ENCODE data around the gene KIF6.
"Not testable (repeated sequence)": the region's sequence is repeated elsewhere in the genome, so short reads cannot be mapped to it uniquely, and the experiment has no call there.

KIF6 gene

GRCh38 chr6:39287601-39288000 lies 437.6 kb downstream of the KIF6 start:
- no peak for DNase-seq
- Histone ChIP-seq H3K4me1 (ENCODE audit: low read length) (no peaks in the 10 kb centered on the region), H3K9ac (ENCODE audit: low read length) (no peak overlapping the region), H3K27me3 (replicated peaks; ENCODE audit: insufficient read depth, low read length) (no peaks in the 10 kb centered on the region), H3K4me3 (ENCODE audit: low read length) (no peak overlapping the region), H3K9me2 (replicated peaks; ENCODE audit: insufficient read depth, low read length) (no peaks in the 10 kb centered on the region), H4K20me1 (ENCODE audit: insufficient read depth, low read length) (no peaks in the 10 kb centered on the region), H3K9me3 (replicated peaks; ENCODE audit: insufficient read depth, low read length) (no peaks in the 10 kb centered on the region), H3K79me2 (ENCODE audit: low read length) (no peaks in the 10 kb centered on the region), H3K27ac (ENCODE audit: low read length) (no peak overlapping the region), H3F3A (ENCODE audit: insufficient read depth, low read length) (no peaks in the 10 kb centered on the region), H3K36me3 (replicated peaks; ENCODE audit: insufficient read depth, low read length) (no peaks in the 10 kb centered on the region), H2AFZ (ENCODE audit: low read length) (no peak overlapping the region), H3K4me2 (ENCODE audit: low read depth, low read length) (no peak overlapping the region)
- TF ChIP-seq EZH2phosphoT487 (IDR thresholded peaks at IDR 0.05; ENCODE audit: low read length) (no peak), EZH2 (optimal IDR thresholded peaks at IDR 0.05; ENCODE audit: low read depth, low read length) (no peak), CTCF (IDR thresholded peaks at IDR 0.05; ENCODE audit: low read length) (no peak)

- not testable (repeated sequence) for H3K4me1 ChIP-seq (ENCODE audit: low read length); H3F3A ChIP-seq (ENCODE audit: insufficient read depth, low read length); H3K27me3 ChIP-seq (replicated peaks; ENCODE audit: insufficient read depth, low read length); H2AFZ ChIP-seq (ENCODE audit: low read length); H3K79me2 ChIP-seq (ENCODE audit: low read length); H4K20me1 ChIP-seq (ENCODE audit: insufficient read depth, low read length); H3K27ac ChIP-seq (ENCODE audit: low read length); DNase-seq; H3K9me3 ChIP-seq (replicated peaks; ENCODE audit: insufficient read depth, low read length); H3K4me3 ChIP-seq (ENCODE audit: low read length); H3K9me2 ChIP-seq (replicated peaks; ENCODE audit: insufficient read depth, low read length); H3K9ac ChIP-seq (ENCODE audit: low read length); H3K4me2 ChIP-seq (ENCODE audit: low read depth, low read length); H3K36me3 ChIP-seq (replicated peaks; ENCODE audit: insufficient read depth, low read length)
Observed at GRCh38 chr6:39286596-39286995, 438.6 kb downstream of the KIF6 start.

GRCh38 chr6:39282774-39283173 lies 442.4 kb downstream of the KIF6 start:
- H3K79me2 ChIP-seq (ENCODE audit: low read length) = no peaks in the 10 kb centered on the region
- H3K4me2 ChIP-seq (ENCODE audit: low read depth, low read length) = no peak overlapping the region
- H3K36me3 ChIP-seq (replicated peaks; ENCODE audit: insufficient read depth, low read length) = no peaks in the 10 kb centered on the region
- TF ChIP-seq EZH2 (optimal IDR thresholded peaks at IDR 0.05; ENCODE audit: low read depth, low read length) (no peak), EZH2phosphoT487 (IDR thresholded peaks at IDR 0.05; ENCODE audit: low read length) (no peak), CTCF (IDR thresholded peaks at IDR 0.05; ENCODE audit: low read length) (no peak)
- H3K27ac ChIP-seq (ENCODE audit: low read length) = no peak overlapping the region
- DNase-seq = no peak
- H3K9me2 ChIP-seq (replicated peaks; ENCODE audit: insufficient read depth, low read length) = no peaks in the 10 kb centered on the region
- H3K9me3 ChIP-seq (replicated peaks; ENCODE audit: insufficient read depth, low read length) = no peaks in the 10 kb centered on the region
- no peaks in the 10 kb centered on the region for H4K20me1 ChIP-seq (ENCODE audit: insufficient read depth, low read length)
- no peaks in the 10 kb centered on the region for H3K27me3 ChIP-seq (replicated peaks; ENCODE audit: insufficient read depth, low read length)
- no peak overlapping the region for H3K9ac ChIP-seq (ENCODE audit: low read length)
- H3K4me1 ChIP-seq (ENCODE audit: low read length) = no peaks in the 10 kb centered on the region
- no peak overlapping the region for H2AFZ ChIP-seq (ENCODE audit: low read length)
- H3F3A ChIP-seq (ENCODE audit: insufficient read depth, low read length) = no peaks in the 10 kb centered on the region
- no peak overlapping the region for H3K4me3 ChIP-seq (ENCODE audit: low read length)

DNA sequence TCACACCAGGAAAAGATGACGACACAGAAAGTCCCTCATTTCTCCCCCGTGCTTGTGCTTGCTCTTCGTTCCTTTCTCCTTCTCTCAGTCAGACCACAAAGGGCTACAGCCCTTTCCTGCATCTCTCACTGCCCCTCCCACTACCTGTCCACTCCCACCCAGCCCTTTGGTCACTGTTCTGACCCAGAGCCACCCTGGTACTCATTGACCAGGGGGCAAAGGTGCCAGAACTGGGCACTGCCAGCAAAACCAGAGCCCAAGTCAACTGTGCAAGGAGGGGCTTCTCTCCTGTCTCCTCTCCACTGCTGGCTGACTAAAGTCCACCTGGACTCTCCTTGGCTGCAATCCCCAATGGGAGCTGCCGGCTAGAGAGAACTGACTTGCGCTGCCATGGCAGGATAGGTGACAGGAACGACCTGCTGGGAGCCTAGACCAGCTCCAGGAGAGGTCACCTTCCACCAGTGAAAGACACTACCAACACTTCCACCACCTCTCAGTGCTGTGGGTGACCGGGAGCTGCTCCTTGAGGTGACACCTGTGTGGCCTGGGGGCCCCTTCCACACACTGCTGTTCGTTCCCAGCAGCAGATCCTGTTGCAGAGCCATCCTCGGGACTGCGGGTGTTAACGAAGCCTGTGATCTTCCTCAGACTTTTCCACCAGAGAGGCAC lies 443.8 kb downstream of the KIF6 start:
- H3K36me3 ChIP-seq (replicated peaks; ENCODE audit: insufficient read depth, low read length) = no peaks in the 10 kb centered on the region
- H3K9ac ChIP-seq (ENCODE audit: low read length) = no peak overlapping the region
- H3F3A ChIP-seq (ENCODE audit: insufficient read depth, low read length) = no peaks in the 10 kb centered on the region

More for the DNA sequence above, 443.8 kb downstream of the KIF6 start:
- Histone ChIP-seq H3K9me2 (replicated peaks; ENCODE audit: insufficient read depth, low read length) (no peaks in the 10 kb centered on the region), H4K20me1 (ENCODE audit: insufficient read depth, low read length) (no peaks in the 10 kb centered on the region), H3K4me2 (ENCODE audit: low read depth, low read length) (no peak overlapping the region), H3K79me2 (ENCODE audit: low read length) (no peaks in the 10 kb centered on the region), H3K4me1 (ENCODE audit: low read length) (no peaks in the 10 kb centered on the region), H3K27ac (ENCODE audit: low read length) (no peak overlapping the region), H2AFZ (ENCODE audit: low read length) (no peak overlapping the region), H3K4me3 (ENCODE audit: low read length) (no peak overlapping the region), H3K9me3 (replicated peaks; ENCODE audit: insufficient read depth, low read length) (no peaks in the 10 kb centered on the region), H3K27me3 (replicated peaks; ENCODE audit: insufficient read depth, low read length) (no peaks in the 10 kb centered on the region)
- no peak for TF ChIP-seq EZH2 (optimal IDR thresholded peaks at IDR 0.05; ENCODE audit: low read depth, low read length)
- no peak for DNase-seq
